Measurements from ENCODE around the gene PRKAR1B. TPM values are rescaled to one million over a fixed set of nuclear protein-coding genes. Genes with fewer than 3 reads are reported as not detected.

The PRKAR1B gene
- polyA plus RNA-seq, 6 donors from 2014 or later = 2.9 to 5.9 (median 4.2) TPM

DNA sequence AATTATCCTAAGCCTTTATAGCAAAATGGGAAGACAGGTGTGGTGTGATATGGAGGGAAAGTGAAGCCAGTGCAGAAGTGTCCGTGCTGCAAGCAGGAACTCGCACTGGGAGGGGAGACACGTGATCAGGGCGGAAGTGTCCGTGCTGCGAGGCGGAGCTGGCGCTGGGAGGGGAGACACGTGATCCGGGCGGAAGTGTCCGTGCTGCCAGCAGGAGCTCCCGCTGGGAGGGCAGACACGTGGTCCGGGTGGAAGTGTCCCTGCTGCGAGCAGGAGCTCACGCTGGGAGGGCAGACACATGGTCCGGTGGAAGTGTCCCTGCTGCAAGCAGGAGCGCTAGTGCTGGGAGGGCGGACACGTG is 40.5 kb upstream of the PRKAR1B start:
- no peaks in the 10 kb centered on the region for H3K27me3 Mint-ChIP-seq
- peaks cover 9 to 13% of the 10 kb centered on the region in 2 donors for H3K36me3 Mint-ChIP-seq
- H3K9me3 Mint-ChIP-seq = no peaks in the 10 kb centered on the region
- no peak for ATAC-seq (ENCODE audit: low read depth in 2 of 2)
- H3K27ac Mint-ChIP-seq = no peak overlapping the region
- peak overlapping the region in 2 of 8 donors; percentile 30 to 50 for H3K4me3 Mint-ChIP-seq
- DNase-seq = no peak
- H3K4me1 Mint-ChIP-seq = peaks cover 0 to 5% (median 3%) of the 10 kb centered on the region in 3 donors

- H3K27ac Mint-ChIP-seq = no peak overlapping the region
Measured at GRCh38 chr7:765383-765782, 38.3 kb upstream of the PRKAR1B start.

DNA sequence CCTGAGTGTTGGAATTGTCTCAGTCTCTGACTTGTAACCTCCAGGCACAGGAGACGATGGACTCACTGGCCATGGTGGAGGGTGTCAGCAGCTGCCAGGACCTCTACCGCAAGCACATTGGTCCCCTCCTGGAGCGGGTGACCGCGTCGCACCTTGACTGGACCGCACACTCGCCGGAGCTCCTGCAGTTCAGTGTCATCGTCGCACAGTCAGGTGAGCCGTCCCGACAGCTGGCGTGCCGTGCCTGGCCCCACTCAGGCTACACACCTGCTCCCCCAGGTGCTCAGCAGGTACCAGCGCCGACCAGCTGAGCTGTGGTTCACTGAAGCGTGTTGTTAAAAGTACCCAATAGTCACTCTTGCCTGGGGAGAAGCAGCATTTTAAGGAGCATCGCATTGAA is 36.7 kb upstream of the PRKAR1B start:
- Mint-ChIP-seq H3K27me3 (no peaks in the 10 kb centered on the region), H3K4me1 (peaks cover 0 to 5% (median 3%) of the 10 kb centered on the region in 3 donors), H3K4me3 (peak overlapping the region in 1 of 8 donors; percentile 44), H3K36me3 (peaks cover 9 to 13% of the 10 kb centered on the region in 2 donors), H3K27ac (no peak overlapping the region), H3K9me3 (no peaks in the 10 kb centered on the region)
- ATAC-seq (ENCODE audit: low read depth in 2 of 2) (no peak), DNase-seq (no peak)

More at GRCh38 chr7:765383-765782, 38.3 kb upstream of the PRKAR1B start:
- Mint-ChIP-seq H3K36me3 (peaks cover 9 to 13% of the 10 kb centered on the region in 2 donors), H3K4me1 (peaks cover 0 to 5% (median 3%) of the 10 kb centered on the region in 3 donors), H3K9me3 (no peaks in the 10 kb centered on the region), H3K27me3 (no peaks in the 10 kb centered on the region), H3K4me3 (peak overlapping the region in 1 of 8 donors; percentile 22)
- no peak for DNase-seq
- ATAC-seq (ENCODE audit: low read depth in 2 of 2) = no peak

- Mint-ChIP-seq H3K36me3 (peaks cover 9% of the 10 kb centered on the region in 2 donors), H3K4me3 (no peak overlapping the region), H3K4me1 (peaks cover 0 to 5% (median 3%) of the 10 kb centered on the region in 3 donors), H3K27ac (no peak overlapping the region), H3K27me3 (no peaks in the 10 kb centered on the region), H3K9me3 (no peaks in the 10 kb centered on the region)
- DNase-seq (no peak), ATAC-seq (ENCODE audit: low read depth in 2 of 2) (no peak)
Measured at GRCh38 chr7:762885-763284, 35.8 kb upstream of the PRKAR1B start.

- Mint-ChIP-seq H3K4me3 (no peak overlapping the region), H3K27me3 (no peaks in the 10 kb centered on the region), H3K36me3 (peaks cover 0 to 3% of the 10 kb centered on the region in 2 donors), H3K4me1 (no peaks in the 10 kb centered on the region), H3K27ac (no peak overlapping the region), H3K9me3 (no peaks in the 10 kb centered on the region)
- no peak for ATAC-seq (ENCODE audit: low read depth in 2 of 2)
- no peak for DNase-seq
Measured at GRCh38 chr7:761631-762030, 34.5 kb upstream of the PRKAR1B start.

DNA sequence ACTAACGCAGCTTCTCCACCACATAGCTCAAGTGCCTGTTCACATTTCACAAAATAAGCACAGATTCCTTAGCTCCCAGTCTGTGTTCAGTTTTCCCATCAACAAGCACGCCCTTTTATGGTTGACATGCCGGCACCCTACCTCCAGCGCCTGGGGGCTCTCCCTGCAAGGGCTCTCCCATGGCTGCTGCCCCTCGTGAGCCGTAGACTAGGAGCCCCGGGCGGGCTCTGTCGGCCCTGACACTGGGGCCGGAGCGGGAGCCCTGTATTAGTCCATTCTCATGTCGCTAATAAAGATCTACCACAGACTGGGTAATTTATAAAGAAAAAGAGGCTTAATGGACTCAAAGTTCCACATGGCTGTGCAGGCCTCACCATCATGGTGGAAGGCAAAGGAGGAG is 34.0 kb upstream of the PRKAR1B start:
- no peak for ATAC-seq (ENCODE audit: low read depth in 2 of 2)
- Mint-ChIP-seq H3K4me3 (no peak overlapping the region), H3K4me1 (no peaks in the 10 kb centered on the region), H3K27ac (no peak overlapping the region), H3K9me3 (no peaks in the 10 kb centered on the region), H3K36me3 (peaks cover 0 to under 1% of the 10 kb centered on the region in 2 donors), H3K27me3 (no peaks in the 10 kb centered on the region)
- DNase-seq = no peak

GRCh38 chr7:760006-760405 is 32.9 kb upstream of the PRKAR1B start:
- ATAC-seq (ENCODE audit: low read depth in 2 of 2) = no peak

GRCh38 chr7:759569-759968 is 32.5 kb upstream of the PRKAR1B start:
- no peak overlapping the region for H3K4me3 Mint-ChIP-seq
- H3K27ac Mint-ChIP-seq = no peak overlapping the region
- no peaks in the 10 kb centered on the region for H3K4me1 Mint-ChIP-seq
- no peak for DNase-seq
- H3K36me3 Mint-ChIP-seq = peaks cover 0 to 10% of the 10 kb centered on the region in 2 donors
- H3K27me3 Mint-ChIP-seq = no peaks in the 10 kb centered on the region
- no peaks in the 10 kb centered on the region for H3K9me3 Mint-ChIP-seq
- ATAC-seq (ENCODE audit: low read depth in 2 of 2) = no peak

More at GRCh38 chr7:760006-760405, 32.9 kb upstream of the PRKAR1B start:
- H3K4me3 Mint-ChIP-seq = no peak overlapping the region
- no peaks in the 10 kb centered on the region for H3K4me1 Mint-ChIP-seq
- no peak overlapping the region for H3K27ac Mint-ChIP-seq
- peaks cover 0 to 10% of the 10 kb centered on the region in 2 donors for H3K36me3 Mint-ChIP-seq
- H3K9me3 Mint-ChIP-seq = no peaks in the 10 kb centered on the region
- DNase-seq = no peak
- H3K27me3 Mint-ChIP-seq = no peaks in the 10 kb centered on the region

GRCh38 chr7:757741-758163 is 30.7 kb upstream of the PRKAR1B start:
- ATAC-seq (ENCODE audit: low read depth in 2 of 2) = no peak
- no peak overlapping the region for H3K27ac Mint-ChIP-seq
- no peaks in the 10 kb centered on the region for H3K27me3 Mint-ChIP-seq
- no peak overlapping the region for H3K4me3 Mint-ChIP-seq
- DNase-seq = no peak
- H3K9me3 Mint-ChIP-seq = no peaks in the 10 kb centered on the region
- H3K4me1 Mint-ChIP-seq = no peaks in the 10 kb centered on the region
- H3K36me3 Mint-ChIP-seq = peaks cover 4 to 18% of the 10 kb centered on the region in 2 donors

DNA sequence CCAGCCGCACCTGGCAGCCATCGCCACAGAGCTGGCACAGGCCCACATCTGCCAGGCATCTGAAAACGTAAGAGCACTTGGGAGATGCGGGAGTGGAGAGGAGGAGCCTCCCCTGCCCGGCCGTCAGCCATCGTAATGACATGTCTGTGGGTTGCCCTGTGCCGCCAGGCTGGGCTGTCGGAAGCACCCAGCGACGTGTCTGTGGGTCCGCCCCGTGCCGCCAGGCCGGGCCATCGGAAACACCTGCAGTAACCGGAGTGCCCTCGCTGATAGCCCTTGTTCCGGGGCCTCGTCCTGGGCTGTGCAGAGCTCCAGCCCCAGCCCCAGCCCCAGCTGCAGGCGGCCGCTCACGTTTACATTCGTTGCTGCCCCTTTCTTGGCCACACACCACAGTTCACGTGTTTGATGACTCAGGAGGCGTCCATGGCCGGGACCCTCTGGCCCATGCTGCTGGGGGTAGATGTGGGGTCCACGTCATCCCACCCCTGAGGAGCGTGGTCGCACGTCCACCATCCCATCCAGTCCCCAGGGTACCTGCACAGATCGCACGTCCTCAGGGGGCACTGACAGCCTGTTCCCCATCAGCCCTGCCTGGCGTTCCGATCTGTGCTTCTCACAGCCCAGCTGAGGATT is 30.0 kb upstream of the PRKAR1B start:
- peaks cover 4 to 22% of the 10 kb centered on the region in 2 donors for H3K36me3 Mint-ChIP-seq
- no peak for DNase-seq
- H3K4me1 Mint-ChIP-seq = no peaks in the 10 kb centered on the region
- no peak overlapping the region for H3K27ac Mint-ChIP-seq
- ATAC-seq (ENCODE audit: low read depth in 2 of 2) = no peak
- no peaks in the 10 kb centered on the region for H3K9me3 Mint-ChIP-seq
- no peaks in the 10 kb centered on the region for H3K27me3 Mint-ChIP-seq
- no peak overlapping the region for H3K4me3 Mint-ChIP-seq

- H3K9me3 Mint-ChIP-seq = no peaks in the 10 kb centered on the region
- H3K4me3 Mint-ChIP-seq = no peak overlapping the region
- H3K4me1 Mint-ChIP-seq = no peaks in the 10 kb centered on the region
- H3K27ac Mint-ChIP-seq = no peak overlapping the region
- DNase-seq (no peak), ATAC-seq (ENCODE audit: low read depth in 2 of 2) (no peak)
- no peaks in the 10 kb centered on the region for H3K27me3 Mint-ChIP-seq
- peaks cover 4 to 22% of the 10 kb centered on the region in 2 donors for H3K36me3 Mint-ChIP-seq
Measured at GRCh38 chr7:756231-756927, 29.3 kb upstream of the PRKAR1B start.

- H3K36me3 Mint-ChIP-seq = peaks cover 4 to 22% of the 10 kb centered on the region in 2 donors
- ATAC-seq (ENCODE audit: low read depth in 2 of 2) = no peak
Measured at GRCh38 chr7:755413-755805, 28.3 kb upstream of the PRKAR1B start.

GRCh38 chr7:754531-755412 is 27.7 kb upstream of the PRKAR1B start:
- H3K9me3 Mint-ChIP-seq = no peaks in the 10 kb centered on the region
- H3K27ac Mint-ChIP-seq = peak overlapping the region in 1 of 6 donors; percentile 76
- no peak overlapping the region for H3K4me3 Mint-ChIP-seq
- ATAC-seq (ENCODE audit: low read depth in 2 of 2) (no peak), DNase-seq (no peak)
- no peaks in the 10 kb centered on the region for H3K27me3 Mint-ChIP-seq
- H3K4me1 Mint-ChIP-seq = peaks cover 0 to 1% (median 0%) of the 10 kb centered on the region in 3 donors
- peaks cover 4 to 22% of the 10 kb centered on the region in 2 donors for H3K36me3 Mint-ChIP-seq

More at GRCh38 chr7:755413-755805, 28.3 kb upstream of the PRKAR1B start:
- Mint-ChIP-seq H3K27ac (no peak overlapping the region), H3K4me1 (no peaks in the 10 kb centered on the region), H3K27me3 (no peaks in the 10 kb centered on the region), H3K9me3 (no peaks in the 10 kb centered on the region), H3K4me3 (no peak overlapping the region)
- DNase-seq = no peak

All from naive B cell (primary cell).